Fibroblast of the aortic adventitia (primary cell): ENCODE data around the gene SLC29A4. TPM values are rescaled to one million over a fixed set of nuclear protein-coding genes. Genes with fewer than 3 reads are reported as not detected.
"Not testable (repeated sequence)": the region's sequence is repeated elsewhere in the genome, so short reads cannot be mapped to it uniquely, and the experiment has no call there.

Experiments
- DNase-seq: peaks from one replicate; pipeline ENCODE4 v3.0.0-alpha.2; 2010; ENCODE audit warnings: low read depth
- H3K4me3 ChIP-seq: 2 replicates; pipeline ENCODE4 v1.5.1; 2011; ENCODE audit warnings: low read depth, mild to moderate bottlenecking, control low read depth, low read length, moderate library complexity
- CTCF ChIP-seq: IDR thresholded peaks from 2 replicates; pipeline ENCODE4 v1.5.1; 2011; ENCODE audit warnings: mild to moderate bottlenecking, low read length, control low read depth, inconsistent platforms; ENCODE audit not compliant: insufficient read depth
- total RNA-seq: library from RNA; depleted of rRNA; stranded (reverse); fragments of >200 nt; gene quantifications from 2 replicates; pipeline ENCODE4 v1.2.3, GENCODE V29; 2012; ENCODE audit warnings: low replicate concordance

Gene SLC29A4
- total RNA-seq, 1 donor: 0.90 TPM

- no peak for DNase-seq
- no peak for TF ChIP-seq CTCF
- H3K4me3 ChIP-seq: peak overlapping the region; percentile 41
Observed at GRCh38 chr7:5283421-5284303, 919 bp downstream of the SLC29A4 start.

- DNase-seq: no peak
- no peak overlapping the region for H3K4me3 ChIP-seq
- peak; percentile 16 for TF ChIP-seq CTCF
Observed at GRCh38 chr7:5284304-5285281, 1.9 kb downstream of the SLC29A4 start.

GRCh38 chr7:5286933-5287332, 4.2 kb downstream of the SLC29A4 start:
- H3K4me3 ChIP-seq: no peak overlapping the region
- TF ChIP-seq CTCF: no peak
- DNase-seq: no peak

GRCh38 chr7:5287373-5287772, 4.6 kb downstream of the SLC29A4 start:
- DNase-seq, H3K4me3 ChIP-seq: not testable (repeated sequence)

- DNase-seq: no peak
- no peak overlapping the region for H3K4me3 ChIP-seq
- TF ChIP-seq CTCF: no peak
Observed at GRCh38 chr7:5287802-5288201, 5.1 kb downstream of the SLC29A4 start.

- not testable (repeated sequence) for DNase-seq, H3K4me3 ChIP-seq
Observed at GRCh38 chr7:5288560-5288959, 5.8 kb downstream of the SLC29A4 start.

- no peak for DNase-seq
- H3K4me3 ChIP-seq: no peak overlapping the region
- no peak for TF ChIP-seq CTCF
Observed at GRCh38 chr7:5289355-5289754, 6.6 kb downstream of the SLC29A4 start.
